ENCODE data around the gene ARL13B.

Gene ARL13B

GRCh38 chr3:94098452-94098851 is 118.5 kb downstream of the ARL13B start:
- H3K9me3 ChIP-seq: no peaks in the 10 kb centered on the region
- H3K4me3 ChIP-seq (ENCODE audit: low read depth, low read length): no peak overlapping the region
- TF ChIP-seq CTCF (IDR thresholded peaks at IDR 0.05; ENCODE audit: low read depth, low read length): 0 out of 2 replicates have a peak, but pooled peaks have one; percentile 9
- peaks cover 16% of the 10 kb centered on the region for H3K36me3 ChIP-seq
- DNase-seq: no peak
- H3K27me3 ChIP-seq: no peaks in the 10 kb centered on the region
- no peaks in the 10 kb centered on the region for H3K4me1 ChIP-seq

GRCh38 chr3:94099311-94099710 is 119.4 kb downstream of the ARL13B start:
- Histone ChIP-seq H3K4me1 (no peaks in the 10 kb centered on the region), H3K9me3 (no peaks in the 10 kb centered on the region), H3K36me3 (peaks cover 16% of the 10 kb centered on the region), H3K27me3 (no peaks in the 10 kb centered on the region), H3K4me3 (ENCODE audit: low read depth, low read length) (no peak overlapping the region)
- TF ChIP-seq CTCF (IDR thresholded peaks at IDR 0.05; ENCODE audit: low read depth, low read length): no peak
- DNase-seq: no peak

GRCh38 chr3:94101860-94102259 is 121.9 kb downstream of the ARL13B start:
- TF ChIP-seq CTCF (IDR thresholded peaks at IDR 0.05; ENCODE audit: low read depth, low read length): peak; percentile 23; the same call in 1 of the 2 replicates

More at GRCh38 chr3:94101860-94102259, 121.9 kb downstream of the ARL13B start:
- DNase-seq: no peak
- H3K36me3 ChIP-seq: peaks cover 5% of the 10 kb centered on the region
- H3K4me3 ChIP-seq (ENCODE audit: low read depth, low read length): no peak overlapping the region
- no peaks in the 10 kb centered on the region for H3K9me3 ChIP-seq
- peaks cover 7% of the 10 kb centered on the region for H3K4me1 ChIP-seq
- H3K27me3 ChIP-seq: no peaks in the 10 kb centered on the region

Measured in BE2C (cell line).